Measurements from ENCODE around the gene USP48. TPM values are rescaled to one million over a fixed set of nuclear protein-coding genes. Genes with fewer than 3 reads are reported as not detected.

Gene USP48
- total and polyA plus RNA-seq, 2 of the 8 experiments (the other 6 are each of a cell fraction or from before 2014, with no cell fraction given), result 12.8 to 83.5 TPM

- no peak overlapping the region for H3K14ac ChIP-seq (ENCODE audit: insufficient read length)
- H3K23me2 ChIP-seq (ENCODE audit: low read depth, low read length), result no peaks in the 10 kb centered on the region; the same call in 1 of the 2 replicates
- no peak overlapping the region for H4K5ac ChIP-seq (ENCODE audit: insufficient read length, low read depth, low read length)
- FAIRE-seq (no peak), DNase-seq (ENCODE audit: low read depth in 1 of 2, low spot score in 2 of 2) (no peak)
- H3K4me3 ChIP-seq (ENCODE audit: extremely low read depth in 1 of 4, insufficient read depth in 2 of 4, low read depth in 3 of 4, low read length in 4 of 4), result no peak overlapping the region
- H3K79me1 ChIP-seq (ENCODE audit: low read depth, low read length), result no peaks in the 10 kb centered on the region
- no peak overlapping the region for H2AK5ac ChIP-seq (ENCODE audit: low read depth, low read length)
- H4K91ac ChIP-seq (replicated peaks; ENCODE audit: insufficient read length, low read length), result no peak overlapping the region
- H2AFZ ChIP-seq (ENCODE audit: low read length), result no peak overlapping the region
- WGBS, 2 experiments (ENCODE audit: extremely low coverage in 1 of 2, insufficient coverage in 1 of 2, insufficient read length in 1 of 2, insufficient replicate concordance in 2 of 2, low coverage in 1 of 2, low lambda C conversion rate in 2 of 2, missing lambda C conversion rate in 1 of 2), result 74% methylated on average over 10 of the region's 10 CpGs; no CpG with 5 or more reads in 1 of the 2 experiments
- peaks cover 0 to 15% (median 1%) of the 10 kb centered on the region in 4 experiments; a peak in 5 of 7 replicates for H3K4me1 ChIP-seq (replicated peaks in 1 of 4; ENCODE audit: control insufficient read depth in 3 of 4, insufficient read depth in 4 of 4, low read length in 3 of 4)
- H4K8ac ChIP-seq (ENCODE audit: extremely low read depth, insufficient read depth, low read length), result no peak overlapping the region; the same call in 1 of the 2 replicates
- H2BK20ac ChIP-seq (ENCODE audit: low read length), result no peak overlapping the region
- H3K4me2 ChIP-seq (ENCODE audit: insufficient read depth in 1 of 2, low read depth in 2 of 2, low read length in 2 of 2), result no peak overlapping the region
- H3K9me3 ChIP-seq (ENCODE audit: insufficient read depth in 2 of 2, low read depth in 1 of 2, low read length in 1 of 2), result no peaks in the 10 kb centered on the region
- ChIA-PET POLR2A (ENCODE audit: partially characterized antibody) (interaction anchor here (0.8 to 1.5 kb wide), 2 partner anchors 13 kb away, joined by 3 to 4 read pairs; no protein-coding TSS in a partner anchor), CTCF (ENCODE audit: partially characterized antibody) (interaction anchor here (0.6 to 1.9 kb wide), 6 partner anchors 10 to 394 kb away, joined by 3 to 10 read pairs (median 3); no protein-coding TSS in a partner anchor)
- H2BK5ac ChIP-seq (ENCODE audit: low read depth, low read length), result no peak overlapping the region
- H3K9ac ChIP-seq (replicated peaks in 1 of 4; ENCODE audit: extremely low read depth in 1 of 4, low read depth in 3 of 4, low read length in 3 of 4), result no peak overlapping the region
- H4K20me1 ChIP-seq (replicated peaks in 1 of 2; ENCODE audit: control insufficient read depth in 1 of 2, insufficient read depth in 2 of 2, low read length in 2 of 2), result no peaks in the 10 kb centered on the region
- no peak overlapping the region for H3K27ac ChIP-seq (ENCODE audit: low read depth, low read length)
- no peak overlapping the region for H3K56ac ChIP-seq (replicated peaks; ENCODE audit: insufficient read length, low read depth, low read length)
- no peaks in the 10 kb centered on the region for H3K36me3 ChIP-seq (ENCODE audit: control insufficient read depth in 2 of 4, insufficient read depth in 4 of 4, low read length in 3 of 4)
- H2BK120ac ChIP-seq (replicated peaks; ENCODE audit: low read depth, low read length), result no peak overlapping the region
- H3K79me2 ChIP-seq (ENCODE audit: control insufficient read depth in 1 of 2, insufficient read depth in 2 of 2, low read length in 2 of 2), result no peaks in the 10 kb centered on the region
- H3K23ac ChIP-seq (ENCODE audit: insufficient read length), result no peak overlapping the region
- H3K4ac ChIP-seq (replicated peaks; ENCODE audit: insufficient read length, low read depth, low read length), result no peak overlapping the region
- no peaks in the 10 kb centered on the region for H3K27me3 ChIP-seq (replicated peaks in 1 of 4; ENCODE audit: control insufficient read depth in 3 of 4, extremely low read depth in 1 of 4, insufficient read depth in 3 of 4, low read length in 3 of 4)
- no peak overlapping the region for H3K18ac ChIP-seq (ENCODE audit: extremely low read depth, low read length)
- no peak overlapping the region for H2BK12ac ChIP-seq (ENCODE audit: low read depth, low read length)
- no peak overlapping the region for H2BK15ac ChIP-seq (ENCODE audit: low read length)
- TF ChIP-seq SRF (IDR thresholded peaks at IDR 0.05; ENCODE audit: low read depth, low read length), result no peak
- TF ChIP-seq KDM1A (IDR thresholded peaks at IDR 0.05; ENCODE audit: borderline replicate concordance, low read length), result no peak
- peak; percentile 11; the same call in 1 of the 2 replicates for TF ChIP-seq MAFK (IDR thresholded peaks at IDR 0.05; ENCODE audit: low read depth, low read length)
- no peak for TF ChIP-seq HDAC2 (IDR thresholded peaks at IDR 0.05; ENCODE audit: borderline replicate concordance in 1 of 2, low read depth in 2 of 2, low read length in 2 of 2)
- TF ChIP-seq RAD21 (IDR thresholded peaks at IDR 0.05 in 1 of 2, conservative IDR thresholded peaks at IDR 0.05 in 1 of 2; ENCODE audit: low read depth in 2 of 2, low read length in 2 of 2), result no peak
- no peak for TF ChIP-seq RNF2 (IDR thresholded peaks at IDR 0.05; ENCODE audit: borderline replicate concordance, low read depth, low read length, missing control alignments, poor library complexity, severe bottlenecking)
- no peak for TF ChIP-seq NANOG (IDR thresholded peaks at IDR 0.05; ENCODE audit: insufficient read depth, low read depth, low read length, poor library complexity, severe bottlenecking)
- no peak for TF ChIP-seq USF2 (IDR thresholded peaks at IDR 0.05; ENCODE audit: low read length)
- no peak for TF ChIP-seq TBP (IDR thresholded peaks at IDR 0.05; ENCODE audit: low read depth, low read length)
These were observed 144.2 kb downstream of the USP48 start for GRCh38 chr1:21638531-21639341.
